NK-92 treated with Interleukin-12 subunit alpha and Interleukin-12 subunit beta, amount 100 ng/mL, for 24 hours (cell line): Measurements from ENCODE around the gene EVI5.
"Not testable (repeated sequence)": the region's sequence is repeated elsewhere in the genome, so short reads cannot be mapped to it uniquely, and the experiment has no call there.

Experiments used
- DNase-seq: peaks from one replicate; lab custom pipeline; 2025; lab: John Stamatoyannopoulos, UW

The EVI5 gene

GRCh38 chr1:92690212-92690906, 94.5 kb downstream of the EVI5 start:
- no peak for DNase-seq

- DNase-seq, result no peak
Measured at GRCh38 chr1:92679980-92680379, 104.9 kb downstream of the EVI5 start.

GRCh38 chr1:92663775-92664174, 121.1 kb downstream of the EVI5 start:
- no peak for DNase-seq

GRCh38 chr1:92662048-92662447, 122.9 kb downstream of the EVI5 start:
- DNase-seq, result no peak

- DNase-seq, result no peak
Measured at GRCh38 chr1:92657701-92658100, 127.2 kb downstream of the EVI5 start.

- DNase-seq, result no peak
Measured at GRCh38 chr1:92655197-92655801, 129.6 kb downstream of the EVI5 start.

GRCh38 chr1:92653605-92654381, 131.1 kb downstream of the EVI5 start:
- no peak for DNase-seq

GRCh38 chr1:92640686-92641085, 144.2 kb downstream of the EVI5 start:
- DNase-seq, result not testable (repeated sequence)

- DNase-seq, result no peak
Measured at GRCh38 chr1:92638498-92638897, 146.4 kb downstream of the EVI5 start.

GRCh38 chr1:92635203-92635602, 149.7 kb downstream of the EVI5 start:
- not testable (repeated sequence) for DNase-seq

GRCh38 chr1:92623187-92623778, 161.6 kb downstream of the EVI5 start:
- no peak for DNase-seq

GRCh38 chr1:92619466-92620189, 165.3 kb downstream of the EVI5 start:
- no peak for DNase-seq

GRCh38 chr1:92601044-92601443, 183.9 kb downstream of the EVI5 start:
- no peak for DNase-seq

GRCh38 chr1:92599184-92599583, 185.7 kb downstream of the EVI5 start:
- DNase-seq, result no peak

GRCh38 chr1:92589361-92589760, 195.5 kb downstream of the EVI5 start:
- DNase-seq, result not testable (repeated sequence)

- DNase-seq, result no peak
Measured at GRCh38 chr1:92587445-92587844, 197.5 kb downstream of the EVI5 start.

- DNase-seq, result no peak
Measured at GRCh38 chr1:92585831-92586230, 199.1 kb downstream of the EVI5 start.

- not testable (repeated sequence) for DNase-seq
Measured at GRCh38 chr1:92584810-92585209, 200.1 kb downstream of the EVI5 start.

- no peak for DNase-seq
Measured at GRCh38 chr1:92583821-92584760, 200.8 kb downstream of the EVI5 start.

GRCh38 chr1:92577261-92577895, 207.5 kb downstream of the EVI5 start:
- no peak for DNase-seq
